Measurements from ENCODE around the gene AIFM3. TPM values are rescaled to one million over a fixed set of nuclear protein-coding genes. Genes with fewer than 3 reads are reported as not detected.
A peak's percentile ranks its signal among the peaks of the same experiment; 100 is the strongest.

Gene AIFM3
- total RNA-seq, 4 donors from 2014 or later = 112 to 150 (median 126) TPM

DNA sequence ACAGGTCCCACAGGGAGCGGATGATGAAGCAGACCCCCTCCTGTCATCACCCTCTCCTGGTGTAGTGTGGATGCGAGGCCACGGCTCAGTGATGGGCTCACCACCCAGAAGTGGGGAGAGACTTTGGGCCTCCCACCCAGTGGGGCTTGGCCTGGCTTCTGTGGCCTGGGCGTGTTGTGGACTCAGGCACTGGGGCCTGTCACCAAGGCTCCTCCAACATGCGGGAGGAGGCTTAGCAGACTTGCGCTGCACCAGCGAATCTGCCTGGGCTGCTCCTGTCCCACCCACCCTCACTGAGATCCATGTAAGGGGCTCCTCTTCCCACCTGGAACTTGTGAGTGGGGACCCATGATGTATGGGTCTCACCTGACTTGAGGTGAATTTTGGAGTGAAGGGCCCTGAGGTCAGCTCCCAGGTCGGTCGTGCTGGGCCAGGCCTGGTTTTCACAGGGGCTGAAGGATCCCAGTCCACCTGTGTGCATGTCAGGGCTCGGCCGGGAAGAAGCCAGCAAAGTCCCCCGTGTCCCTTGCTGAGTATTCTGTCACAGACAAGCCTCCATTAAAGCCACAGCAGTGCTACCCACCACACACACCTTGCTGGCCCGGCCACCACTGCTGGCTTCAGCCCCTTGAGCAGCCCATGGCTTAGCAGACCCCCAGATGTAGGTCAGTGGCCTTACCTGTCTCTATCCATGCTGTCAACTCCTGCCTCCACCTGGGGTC is 30.6 kb downstream of the AIFM3 start:
- no peak overlapping the region for H3K4me3 ChIP-seq
- in situ Hi-C loops (cut with MboI; ENCODE audit: low pct_ligation_motif_present in 1 of 4, low pct_unique_long_range_greater_than_20kb in 1 of 4, low sequenced_read_pairs in 3 of 4) = no loop called here
- WGBS, 2 donors (ENCODE audit: low coverage in 1 of 2) = 88% methylated on average over 12 of the region's 13 CpGs; no CpG with 5 or more reads in 1 of the 2 donors
- H3K4me1 ChIP-seq = peaks cover 14 to 23% (median 18%) of the 10 kb centered on the region in 4 donors
- TF ChIP-seq EP300 (IDR thresholded peaks at IDR 0.05; ENCODE audit: low read depth) = no peak
- TF ChIP-seq, protein P1, sequence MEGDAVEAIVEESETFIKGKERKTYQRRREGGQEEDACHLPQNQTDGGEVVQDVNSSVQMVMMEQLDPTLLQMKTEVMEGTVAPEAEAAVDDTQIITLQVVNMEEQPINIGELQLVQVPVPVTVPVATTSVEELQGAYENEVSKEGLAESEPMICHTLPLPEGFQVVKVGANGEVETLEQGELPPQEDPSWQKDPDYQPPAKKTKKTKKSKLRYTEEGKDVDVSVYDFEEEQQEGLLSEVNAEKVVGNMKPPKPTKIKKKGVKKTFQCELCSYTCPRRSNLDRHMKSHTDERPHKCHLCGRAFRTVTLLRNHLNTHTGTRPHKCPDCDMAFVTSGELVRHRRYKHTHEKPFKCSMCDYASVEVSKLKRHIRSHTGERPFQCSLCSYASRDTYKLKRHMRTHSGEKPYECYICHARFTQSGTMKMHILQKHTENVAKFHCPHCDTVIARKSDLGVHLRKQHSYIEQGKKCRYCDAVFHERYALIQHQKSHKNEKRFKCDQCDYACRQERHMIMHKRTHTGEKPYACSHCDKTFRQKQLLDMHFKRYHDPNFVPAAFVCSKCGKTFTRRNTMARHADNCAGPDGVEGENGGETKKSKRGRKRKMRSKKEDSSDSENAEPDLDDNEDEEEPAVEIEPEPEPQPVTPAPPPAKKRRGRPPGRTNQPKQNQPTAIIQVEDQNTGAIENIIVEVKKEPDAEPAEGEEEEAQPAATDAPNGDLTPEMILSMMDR (IDR thresholded peaks at IDR 0.05) = no peak
- no peak for TF ChIP-seq POLR2AphosphoS5 (IDR thresholded peaks at IDR 0.05)
- TF ChIP-seq POLR2A (IDR thresholded peaks at IDR 0.05) = no peak
- peaks cover 0 to 10% (median 2%) of the 10 kb centered on the region in 4 donors for H3K36me3 ChIP-seq
- no peaks in the 10 kb centered on the region for H3K9me3 ChIP-seq
- H3K27me3 ChIP-seq = no peaks in the 10 kb centered on the region
- intact Hi-C loops (cut with DNase I; ENCODE audit: low total_unique reads) = no loop called here
- no peak overlapping the region for H3K27ac ChIP-seq
- no peak for DNase-seq

DNA sequence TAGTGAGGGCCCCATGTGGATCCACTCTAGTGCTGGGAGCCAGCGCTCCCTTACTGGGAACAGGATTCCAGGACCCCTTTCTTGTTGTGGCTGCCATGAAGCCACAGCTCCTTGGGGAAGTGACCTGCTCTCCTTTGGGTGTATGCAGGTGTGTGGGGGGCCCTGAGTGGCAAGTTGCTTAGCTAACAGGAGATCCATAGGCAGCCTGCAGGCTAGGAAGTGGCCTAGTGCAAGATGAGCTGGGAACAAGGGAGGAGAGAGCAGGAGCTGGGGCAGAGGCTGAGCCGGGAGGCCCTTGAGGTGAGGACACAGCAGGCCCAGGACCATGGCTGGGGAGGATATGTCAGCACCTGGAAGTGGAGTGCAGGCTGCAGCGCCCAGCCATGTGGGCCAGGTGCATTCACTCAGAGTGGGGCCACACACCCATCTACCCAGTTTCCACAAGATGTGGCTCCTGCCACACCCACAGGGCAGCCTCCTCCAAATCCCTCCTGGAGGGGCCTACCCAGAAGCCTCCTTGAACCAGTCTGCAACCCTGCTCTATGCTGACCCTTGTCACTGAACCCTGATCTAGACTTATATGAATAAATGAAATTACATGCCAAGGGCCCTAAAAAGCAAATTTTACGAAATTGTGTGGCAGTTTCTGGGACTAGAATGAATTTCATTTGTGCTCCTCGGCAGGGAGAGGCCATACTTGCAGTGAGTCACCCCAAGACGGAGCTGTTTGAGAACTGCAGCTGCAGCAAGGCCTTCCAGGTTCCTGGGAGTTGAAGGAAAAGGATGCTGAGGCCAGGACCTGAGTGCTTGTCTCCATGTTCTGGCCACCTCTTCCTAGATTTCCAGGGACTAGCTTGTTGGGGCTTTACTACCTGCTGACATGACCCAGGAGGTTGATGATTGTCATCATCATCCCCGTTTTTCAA is 31.6 kb downstream of the AIFM3 start:
- Histone ChIP-seq H3K27ac (no peak overlapping the region), H3K4me1 (peaks cover 18 to 33% (median 27%) of the 10 kb centered on the region in 4 donors), H3K4me3 (no peak overlapping the region), H3K36me3 (peaks cover 0 to 8% (median 2%) of the 10 kb centered on the region in 4 donors), H3K9me3 (no peaks in the 10 kb centered on the region), H3K27me3 (no peaks in the 10 kb centered on the region)
- in situ Hi-C loops (cut with MboI; ENCODE audit: low pct_ligation_motif_present in 1 of 4, low pct_unique_long_range_greater_than_20kb in 1 of 4, low sequenced_read_pairs in 3 of 4) (no loop called here), intact Hi-C loops (cut with DNase I; ENCODE audit: low total_unique reads) (no loop called here)
- TF ChIP-seq, protein P1 (IDR thresholded peaks at IDR 0.05) = no peak
- TF ChIP-seq POLR2A (IDR thresholded peaks at IDR 0.05) = no peak
- no peak for TF ChIP-seq POLR2AphosphoS5 (IDR thresholded peaks at IDR 0.05)
- no peak for TF ChIP-seq EP300 (IDR thresholded peaks at IDR 0.05; ENCODE audit: low read depth)
- WGBS, 2 donors (ENCODE audit: low coverage in 1 of 2) = 67 to 69% methylated on average over 1 to 7 of the region's 7 CpGs
- no peak for DNase-seq

DNA sequence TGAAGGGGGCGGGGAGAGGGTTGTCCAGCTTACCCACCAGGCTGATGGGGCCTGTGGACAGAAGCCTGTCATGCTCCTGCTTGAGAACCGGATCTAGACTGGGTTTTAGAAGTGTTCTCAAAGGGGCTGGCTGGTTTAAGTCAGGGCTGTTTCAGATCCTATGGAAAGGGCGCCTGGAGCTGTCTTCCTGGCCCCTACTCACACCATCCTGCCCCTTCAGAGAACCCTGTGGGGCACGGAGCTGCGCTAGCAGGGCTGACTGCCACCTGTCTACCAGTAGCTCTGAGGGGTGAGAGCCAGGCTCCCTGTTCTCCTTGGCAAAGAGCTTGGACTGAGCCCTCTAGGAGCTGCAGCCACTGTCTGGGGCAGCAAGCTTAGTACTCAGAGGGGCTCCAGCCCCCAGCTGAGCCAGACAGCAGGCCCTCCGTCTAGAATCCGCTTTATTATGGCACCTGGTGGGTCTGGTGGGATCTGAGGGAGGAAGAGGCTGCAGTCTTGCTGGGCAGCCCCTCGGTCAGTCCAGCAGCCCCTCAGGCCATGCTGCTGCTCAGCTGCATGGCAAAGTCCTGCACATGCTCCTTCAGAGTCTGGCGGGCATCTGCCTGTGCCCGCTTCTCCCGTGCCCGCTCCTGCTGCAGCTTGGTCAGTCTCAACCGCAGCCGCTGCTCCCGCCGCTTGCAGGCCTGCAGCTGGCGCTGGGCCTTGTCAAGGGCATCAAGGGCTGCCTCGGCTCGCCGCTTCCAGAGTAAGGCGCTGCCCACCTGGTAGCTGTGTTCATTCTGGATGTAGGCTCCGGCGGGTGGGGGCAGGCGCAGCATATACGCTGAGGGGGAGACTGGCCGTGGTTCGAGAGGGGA is 32.5 kb downstream of the AIFM3 start:
- DNase-seq = no peak
- peaks cover 23 to 36% (median 29%) of the 10 kb centered on the region in 4 donors for H3K4me1 ChIP-seq
- H3K36me3 ChIP-seq = peaks cover 0 to 8% (median 2%) of the 10 kb centered on the region in 4 donors
- no peaks in the 10 kb centered on the region for H3K9me3 ChIP-seq
- peak overlapping the region in 1 of 4 donors; percentile 89 for H3K4me3 ChIP-seq
- H3K27ac ChIP-seq = no peak overlapping the region
- intact Hi-C loops (cut with DNase I; ENCODE audit: low total_unique reads) (loop anchor here (5.0 kb wide), 1 partner anchor 277 kb away; no protein-coding TSS in a partner anchor), in situ Hi-C loops (cut with MboI; ENCODE audit: low pct_ligation_motif_present in 1 of 4, low pct_unique_long_range_greater_than_20kb in 1 of 4, low sequenced_read_pairs in 3 of 4) (no loop called here)
- 93% methylated on average over 22 of the region's 27 CpGs; no CpG with 5 or more reads in 1 of the 2 donors for WGBS, 2 donors (ENCODE audit: low coverage in 1 of 2)
- TF ChIP-seq POLR2A (IDR thresholded peaks at IDR 0.05) (peak; percentile 14), POLR2AphosphoS5 (IDR thresholded peaks at IDR 0.05) (no peak)
- H3K27me3 ChIP-seq = no peaks in the 10 kb centered on the region

DNA sequence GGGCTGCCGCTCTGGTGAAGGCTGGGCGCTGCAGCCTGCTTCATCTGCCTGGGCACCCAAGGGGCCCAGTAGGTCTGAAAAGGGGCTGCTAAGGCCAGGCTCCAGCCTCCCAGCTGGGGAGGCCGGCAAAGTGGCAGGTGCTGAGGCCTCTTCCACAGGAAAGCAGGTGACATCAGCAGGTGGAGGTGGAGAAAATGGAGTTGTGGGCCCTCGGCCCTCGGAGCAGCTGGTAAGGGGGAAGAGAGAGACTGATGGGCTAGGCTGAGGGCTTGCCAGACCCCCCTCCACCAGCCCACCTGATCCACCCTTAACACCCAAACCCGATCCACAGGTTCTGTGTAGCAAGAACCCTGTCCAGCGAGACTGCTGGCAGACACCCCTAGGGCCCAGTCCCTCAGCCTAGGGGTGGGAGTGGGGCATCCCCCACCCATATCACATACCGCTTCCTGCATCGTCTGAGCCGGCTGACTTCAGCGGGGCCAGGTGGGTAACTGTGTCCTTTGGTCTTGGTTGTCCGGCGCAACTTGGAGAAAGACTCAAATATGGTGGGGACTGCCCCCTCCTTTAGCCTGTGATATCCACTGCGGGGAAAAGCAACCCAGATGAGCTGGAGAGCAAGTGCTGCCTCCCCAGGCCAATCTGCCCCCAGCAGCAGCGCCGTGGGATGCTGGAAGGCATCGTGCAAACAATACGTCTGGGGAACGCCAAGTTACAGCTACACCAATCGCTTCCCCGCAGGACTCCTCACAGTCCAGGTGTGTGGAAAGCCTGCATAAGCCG is 33.3 kb downstream of the AIFM3 start:
- Histone ChIP-seq H3K4me1 (peaks cover 23 to 36% (median 29%) of the 10 kb centered on the region in 4 donors), H3K4me3 (peak overlapping the region; percentile 64 to 89 (median 76)), H3K27me3 (no peaks in the 10 kb centered on the region), H3K36me3 (peaks cover 0 to 8% (median 2%) of the 10 kb centered on the region in 4 donors), H3K9me3 (no peaks in the 10 kb centered on the region), H3K27ac (peak overlapping the region; percentile 93 to 99 (median 99))
- intact Hi-C loops (cut with DNase I; ENCODE audit: low total_unique reads) (loop anchor here (5.0 kb wide), 1 partner anchor 278 kb away; no protein-coding TSS in a partner anchor), in situ Hi-C loops (cut with MboI; ENCODE audit: low pct_ligation_motif_present in 1 of 4, low pct_unique_long_range_greater_than_20kb in 1 of 4, low sequenced_read_pairs in 3 of 4) (no loop called here)
- 50% methylated on average over 21 of the region's 22 CpGs; no CpG with 5 or more reads in 1 of the 2 donors for WGBS, 2 donors (ENCODE audit: low coverage in 1 of 2)
- DNase-seq = no peak
- no peak for TF ChIP-seq EP300 (IDR thresholded peaks at IDR 0.05; ENCODE audit: low read depth)

Measured in transverse colon (tissue), 4 donors.